Left lung (tissue), 10 donors: ENCODE data around the gene TSPAN14. TPM values are rescaled to one million over a fixed set of nuclear protein-coding genes. Genes with fewer than 3 reads are reported as not detected.
A peak's percentile ranks its signal among the peaks of the same experiment; 100 is the strongest.

ENCODE experiments used
- ATAC-seq: fragments of 200-7000 bp; cut with Tn5 transposase; one replicate; pipeline ENCODE4 v1.9.1; 2020; ENCODE audit warnings: moderate library complexity
- DNase-seq, 4 donors: peaks; one replicate each; pipeline ENCODE4 v3.0.0-alpha.2; 2013 to 2020
- H3K27ac ChIP-seq, 2 donors: fragments of 200-600 bp; sonication (generic) in 1 of 2; one replicate each; pipeline versions ENCODE4 v1.5.0 to v1.8.0; 2020 to 2021
- H3K27me3 ChIP-seq, 2 donors: fragments of 200-600 bp; sonication (generic) in 1 of 2; one replicate each; pipeline versions ENCODE4 v1.5.0 to v1.8.0; 2020 to 2021
- H3K36me3 ChIP-seq, 2 donors: fragments of 200-600 bp; sonication (generic) in 1 of 2; one replicate each; pipeline versions ENCODE4 v1.5.0 to v1.8.0; 2020 to 2021
- H3K4me1 ChIP-seq, 2 donors: fragments of 200-600 bp; one replicate each; pipeline ENCODE4 v1.8.0; 2021
- H3K4me3 ChIP-seq, 2 donors: fragments of 200-600 bp; sonication (generic) in 1 of 2; one replicate each; pipeline versions ENCODE4 v1.5.0 to v1.8.0; 2020 to 2021; ENCODE audit warnings: mild to moderate bottlenecking in 1 of 2
- H3K9me3 ChIP-seq, 2 donors: fragments of 200-600 bp; sonication (generic) in 1 of 2; one replicate each; pipeline versions ENCODE4 v1.5.0 to v1.8.0; 2020 to 2021
- CTCF ChIP-seq, 2 donors: fragments of 200-600 bp; sonication (generic) in 1 of 2; IDR thresholded peaks; one replicate each; pipeline versions ENCODE4 v1.5.0 to v1.8.0; 2021; ENCODE audit warnings: antibody characterized with exemption in 2 of 2
- intact Hi-C, 2 donors: fragments of 100-400 bp; cut with DNase I; formaldehyde crosslinking; loops; one replicate each; pipeline versions ENCODE4 v1.11.2 to v1.14.2; 2022
- polyA plus RNA-seq, 6 donors: library from polyadenylated mRNA; unstranded; fragments of 120-200 nt; gene quantifications; one replicate each; pipeline ENCODE4 v1.2.1, GENCODE V29; 2013; ENCODE audit not compliant: insufficient read length in 6 of 6
- total RNA-seq, 2 donors: library from RNA; stranded (reverse); fragmentation: NEBNext Ultra II Directional; extraction: Animal tissue kit (Norgen Biotek cat#: 25700); gene quantifications; one replicate each; pipeline ENCODE4 v1.2.1, GENCODE V29; 2021
- donor health status: DM: no; HTN: yes; CAD: no.
- donor health status: DM: no; HTN: no; CAD: no.

TSPAN14 gene
- total and polyA plus RNA-seq, 8 donors, result 76.4 to 158 (median 85.9) TPM

GRCh38 chr10:80517416-80518142 lies 63.5 kb downstream of the TSPAN14 start:
- peaks cover 4 to 100% of the 10 kb centered on the region in 2 donors for H3K36me3 ChIP-seq
- H3K4me1 ChIP-seq, result peaks cover 0 to 31% of the 10 kb centered on the region in 2 donors
- ATAC-seq (no peak), DNase-seq (peak in 1 of 4 donors; percentile 31)
- peak overlapping the region in 1 of 2 donors; percentile 48 for H3K27ac ChIP-seq
- no peak overlapping the region for H3K4me3 ChIP-seq
- no peak for TF ChIP-seq CTCF (IDR thresholded peaks at IDR 0.05)
- H3K9me3 ChIP-seq, result no peaks in the 10 kb centered on the region
- intact Hi-C loops, result no loop called here
- H3K27me3 ChIP-seq, result no peaks in the 10 kb centered on the region

- H3K36me3 ChIP-seq, result peaks cover 3 to 94% of the 10 kb centered on the region in 2 donors
- no peaks in the 10 kb centered on the region for H3K9me3 ChIP-seq
- no peak for ATAC-seq
- peak overlapping the region in 1 of 2 donors; percentile 48 for H3K27ac ChIP-seq
- no peak for TF ChIP-seq CTCF (IDR thresholded peaks at IDR 0.05)
- DNase-seq, result peak in 1 of 4 donors; percentile 32
- intact Hi-C loops, result no loop called here
- no peak overlapping the region for H3K4me3 ChIP-seq
- H3K27me3 ChIP-seq, result no peaks in the 10 kb centered on the region
- peaks cover 0 to 31% of the 10 kb centered on the region in 2 donors for H3K4me1 ChIP-seq
Observed at GRCh38 chr10:80518143-80518806, 64.2 kb downstream of the TSPAN14 start.

- Histone ChIP-seq H3K27me3 (no peaks in the 10 kb centered on the region), H3K9me3 (no peaks in the 10 kb centered on the region), H3K4me3 (no peak overlapping the region), H3K4me1 (peaks cover 0 to 36% of the 10 kb centered on the region in 2 donors), H3K36me3 (peaks cover 0 to 88% of the 10 kb centered on the region in 2 donors), H3K27ac (peak overlapping the region in 1 of 2 donors; percentile 48)
- ATAC-seq (no peak), DNase-seq (peak in 1 of 4 donors; percentile 31)
- no peak for TF ChIP-seq CTCF (IDR thresholded peaks at IDR 0.05)
- intact Hi-C loops, result no loop called here
Observed at GRCh38 chr10:80518807-80519360, 64.8 kb downstream of the TSPAN14 start.

- DNase-seq (peak in 1 of 4 donors; percentile 22), ATAC-seq (no peak)
- no peak overlapping the region for H3K27ac ChIP-seq
- peaks cover 0 to 48% of the 10 kb centered on the region in 2 donors for H3K4me1 ChIP-seq
- intact Hi-C loops, result no loop called here
- H3K27me3 ChIP-seq, result no peaks in the 10 kb centered on the region
- TF ChIP-seq CTCF (IDR thresholded peaks at IDR 0.05), result no peak
- peaks cover 0 to 76% of the 10 kb centered on the region in 2 donors for H3K36me3 ChIP-seq
- no peak overlapping the region for H3K4me3 ChIP-seq
- no peaks in the 10 kb centered on the region for H3K9me3 ChIP-seq
Observed at GRCh38 chr10:80519936-80520650, 66.0 kb downstream of the TSPAN14 start.
